ENCODE results near the gene RSPH9. TPM values are rescaled to one million over a fixed set of nuclear protein-coding genes. Genes with fewer than 3 reads are reported as not detected.
A peak's percentile ranks its signal among the peaks of the same experiment; 100 is the strongest.
"Not testable (repeated sequence)": the region's sequence is repeated elsewhere in the genome, so short reads cannot be mapped to it uniquely, and the experiment has no call there.

Gene RSPH9
- total RNA-seq, 2 donors from 2014 or later, result not detected

- Mint-ChIP-seq H3K36me3 (peaks cover 12% of the 10 kb centered on the region), H3K27me3 (no peaks in the 10 kb centered on the region), H3K9me3 (no peaks in the 10 kb centered on the region), H3K4me1 (ENCODE audit: low read depth in 2 of 2) (peaks cover 34 to 46% of the 10 kb centered on the region in 2 donors), H3K4me3 (peak within 1 kb of the TSS; percentile 98), H3K27ac (peak within 1 kb of the TSS; percentile 92 to 93)
- peak; percentile 88 for DNase-seq (ENCODE audit: low spot score)
- peak; percentile 93 to 94 for ATAC-seq
Observed at GRCh38 chr6:43635387-43636307, 9.2 kb upstream of the RSPH9 start, which contains the start of gene MAD2L1BP. TSS of gene MAD2L1BP (plus strand) at chr6:43635840. CDS start at chr6:43635876, 36 bp downstream.

- Mint-ChIP-seq H3K36me3 (peaks cover 13% of the 10 kb centered on the region), H3K27ac (peak overlapping the region; percentile 92 to 93), H3K9me3 (no peaks in the 10 kb centered on the region), H3K27me3 (no peaks in the 10 kb centered on the region), H3K4me1 (ENCODE audit: low read depth in 2 of 2) (peaks cover 32 to 46% of the 10 kb centered on the region in 2 donors), H3K4me3 (peak overlapping the region; percentile 98)
- ATAC-seq (peak in 1 of 2 donors; percentile 21), DNase-seq (ENCODE audit: low spot score) (no peak)
Observed at GRCh38 chr6:43636308-43636659, 8.6 kb upstream of the RSPH9 start.

GRCh38 chr6:43639984-43640800, 4.6 kb upstream of the RSPH9 start:
- Mint-ChIP-seq H3K27ac (peak overlapping the region in 1 of 2 donors; percentile 17), H3K4me3 (peak overlapping the region; percentile 30), H3K36me3 (peaks cover 20% of the 10 kb centered on the region), H3K4me1 (ENCODE audit: low read depth in 2 of 2) (peaks cover 36 to 40% of the 10 kb centered on the region in 2 donors), H3K9me3 (no peaks in the 10 kb centered on the region), H3K27me3 (no peaks in the 10 kb centered on the region)
- ATAC-seq (no peak), DNase-seq (ENCODE audit: low spot score) (no peak)

- no peaks in the 10 kb centered on the region for H3K27me3 Mint-ChIP-seq
- ATAC-seq (no peak), DNase-seq (ENCODE audit: low spot score) (no peak)
- H3K27ac Mint-ChIP-seq, result peak overlapping the region in 1 of 2 donors; percentile 82
- H3K36me3 Mint-ChIP-seq, result peaks cover 8% of the 10 kb centered on the region
- no peaks in the 10 kb centered on the region for H3K9me3 Mint-ChIP-seq
- peaks cover 12 to 18% of the 10 kb centered on the region in 2 donors for H3K4me1 Mint-ChIP-seq (ENCODE audit: low read depth in 2 of 2)
- H3K4me3 Mint-ChIP-seq, result peak overlapping the region; percentile 91
Observed at GRCh38 chr6:43645613-43645964, 753 bp downstream of the RSPH9 start.

GRCh38 chr6:43647613-43648012, 2.8 kb downstream of the RSPH9 start:
- ATAC-seq (no peak), DNase-seq (ENCODE audit: low spot score) (no peak)
- H3K9me3 Mint-ChIP-seq, result no peaks in the 10 kb centered on the region
- peaks cover 9 to 14% of the 10 kb centered on the region in 2 donors for H3K4me1 Mint-ChIP-seq (ENCODE audit: low read depth in 2 of 2)
- no peak overlapping the region for H3K4me3 Mint-ChIP-seq
- no peak overlapping the region for H3K27ac Mint-ChIP-seq
- peaks cover under 1% of the 10 kb centered on the region for H3K36me3 Mint-ChIP-seq
- no peaks in the 10 kb centered on the region for H3K27me3 Mint-ChIP-seq

- Mint-ChIP-seq H3K36me3 (no peaks in the 10 kb centered on the region), H3K4me1 (ENCODE audit: low read depth in 2 of 2) (peaks cover 7 to 12% of the 10 kb centered on the region in 2 donors), H3K27ac (no peak overlapping the region), H3K9me3 (no peaks in the 10 kb centered on the region), H3K4me3 (no peak overlapping the region), H3K27me3 (no peaks in the 10 kb centered on the region)
- DNase-seq (ENCODE audit: low spot score), result no peak
- ATAC-seq, result no peak
Observed at GRCh38 chr6:43648248-43648647, 3.4 kb downstream of the RSPH9 start.

GRCh38 chr6:43652822-43653221, 8.0 kb downstream of the RSPH9 start:
- H3K36me3 Mint-ChIP-seq; DNase-seq (ENCODE audit: low spot score); H3K4me1 Mint-ChIP-seq (ENCODE audit: low read depth in 2 of 2); H3K27me3 Mint-ChIP-seq; H3K4me3 Mint-ChIP-seq; ATAC-seq; H3K9me3 Mint-ChIP-seq; H3K27ac Mint-ChIP-seq: not testable (repeated sequence)

GRCh38 chr6:43657221-43657802, 12.5 kb downstream of the RSPH9 start:
- H3K27ac Mint-ChIP-seq, result no peak overlapping the region
- ATAC-seq, result no peak
- peaks cover 3 to 5% of the 10 kb centered on the region in 2 donors for H3K4me1 Mint-ChIP-seq (ENCODE audit: low read depth in 2 of 2)
- H3K9me3 Mint-ChIP-seq, result no peaks in the 10 kb centered on the region
- no peaks in the 10 kb centered on the region for H3K36me3 Mint-ChIP-seq
- DNase-seq (ENCODE audit: low spot score), result no peak
- H3K4me3 Mint-ChIP-seq, result no peak overlapping the region
- no peaks in the 10 kb centered on the region for H3K27me3 Mint-ChIP-seq

GRCh38 chr6:43658161-43658560, 13.3 kb downstream of the RSPH9 start:
- H3K36me3 Mint-ChIP-seq, result no peaks in the 10 kb centered on the region
- no peak overlapping the region for H3K4me3 Mint-ChIP-seq
- no peaks in the 10 kb centered on the region for H3K27me3 Mint-ChIP-seq
- H3K4me1 Mint-ChIP-seq (ENCODE audit: low read depth in 2 of 2), result peaks cover 5 to 10% of the 10 kb centered on the region in 2 donors
- no peak overlapping the region for H3K27ac Mint-ChIP-seq
- DNase-seq (ENCODE audit: low spot score) (no peak), ATAC-seq (no peak)
- no peaks in the 10 kb centered on the region for H3K9me3 Mint-ChIP-seq

- peak in 1 of 2 donors; percentile 41 for ATAC-seq
- not testable (repeated sequence) for H3K9me3 Mint-ChIP-seq; H3K27me3 Mint-ChIP-seq; H3K36me3 Mint-ChIP-seq; H3K4me3 Mint-ChIP-seq; DNase-seq (ENCODE audit: low spot score); H3K27ac Mint-ChIP-seq
- H3K4me1 Mint-ChIP-seq (ENCODE audit: low read depth in 2 of 2), result peaks cover 15 to 20% of the 10 kb centered on the region in 2 donors
Observed at GRCh38 chr6:43662948-43663347, 18.1 kb downstream of the RSPH9 start.

GRCh38 chr6:43665376-43665775, 20.5 kb downstream of the RSPH9 start:
- H3K27me3 Mint-ChIP-seq, result no peaks in the 10 kb centered on the region
- no peak overlapping the region for H3K4me3 Mint-ChIP-seq
- H3K36me3 Mint-ChIP-seq, result no peaks in the 10 kb centered on the region
- no peaks in the 10 kb centered on the region for H3K9me3 Mint-ChIP-seq
- peaks cover 18 to 20% of the 10 kb centered on the region in 2 donors for H3K4me1 Mint-ChIP-seq (ENCODE audit: low read depth in 2 of 2)
- no peak overlapping the region for H3K27ac Mint-ChIP-seq
- ATAC-seq, result no peak
- no peak for DNase-seq (ENCODE audit: low spot score)

GRCh38 chr6:43666196-43666920, 21.5 kb downstream of the RSPH9 start:
- Mint-ChIP-seq H3K4me1 (ENCODE audit: low read depth in 2 of 2) (peaks cover 18 to 20% of the 10 kb centered on the region in 2 donors), H3K9me3 (no peaks in the 10 kb centered on the region), H3K27me3 (no peaks in the 10 kb centered on the region), H3K36me3 (no peaks in the 10 kb centered on the region), H3K4me3 (no peak overlapping the region), H3K27ac (no peak overlapping the region)
- ATAC-seq, result no peak
- no peak for DNase-seq (ENCODE audit: low spot score)

Data from natural killer cell treated with Interleukin-12 subunit alpha and Interleukin-12 subunit beta and Interleukin-15 and Interleukin-18, amount 100 ng/mL, for 72 hours (primary cell).